ENCODE measurements around the gene USP17L10. TPM values are rescaled to one million over a fixed set of nuclear protein-coding genes. Genes with fewer than 3 reads are reported as not detected.
"Not testable (repeated sequence)": the region's sequence is repeated elsewhere in the genome, so short reads cannot be mapped to it uniquely, and the experiment has no call there.

USP17L10 gene
- total and polyA plus RNA-seq, 2 donors (not counting 1 experiment from before 2014, with no cell fraction given) = not detected

GRCh38 chr4:9234085-9234484 lies 23.6 kb downstream of the USP17L10 start, which contains the start of gene USP17L15:
Gene USP17L15, plus strand, starts transcription at chr4:9234385. Its CDS starts 0 bp downstream, at chr4:9234385.
- H3K9me3 ChIP-seq (ENCODE audit: control extremely low read depth in 1 of 3, control insufficient read depth in 2 of 3, insufficient read depth in 1 of 3, low read length in 2 of 3); H3K27me3 Mint-ChIP-seq; H3K4me2 ChIP-seq (replicated peaks; ENCODE audit: low read depth, low read length, poor library complexity, severe bottlenecking); DNase-seq; H3K36me3 ChIP-seq (replicated peaks in 1 of 2; ENCODE audit: control extremely low read depth in 1 of 2, control insufficient read depth in 1 of 2, extremely low read depth in 1 of 2, insufficient read depth in 2 of 2, low read length in 1 of 2); H3K4me3 Mint-ChIP-seq; intact Hi-C loops (cut with micrococcal nuclease); H3K27me3 ChIP-seq (replicated peaks in 1 of 4; ENCODE audit: control extremely low read depth in 1 of 4, control insufficient read depth in 3 of 4, insufficient read depth in 4 of 4, low read length in 3 of 4); H3K27ac ChIP-seq (ENCODE audit: low read length in 2 of 2); H3K27ac Mint-ChIP-seq; H3K4me1 Mint-ChIP-seq; H3K9ac ChIP-seq (ENCODE audit: low read length); H3K79me2 ChIP-seq (ENCODE audit: control insufficient read depth, insufficient read depth, low read length); H4K20me1 ChIP-seq (ENCODE audit: control insufficient read depth, insufficient read depth, low read length, poor library complexity, severe bottlenecking); H3K4me3 ChIP-seq (ENCODE audit: control extremely low read depth in 1 of 5, extremely low read depth in 1 of 5, insufficient read depth in 1 of 5, low read depth in 2 of 5, low read length in 4 of 5); ATAC-seq (ENCODE audit: low read depth); H3K9me3 Mint-ChIP-seq (ENCODE audit: insufficient read depth); CTCF ChIA-PET; H2AFZ ChIP-seq (ENCODE audit: insufficient read depth, low read depth, low read length, poor library complexity, severe bottlenecking); POLR2A ChIA-PET; H3K4me1 ChIP-seq (ENCODE audit: control insufficient read depth in 2 of 2, insufficient read depth in 2 of 2, low read length in 2 of 2): not testable (repeated sequence)
- no CpG with 5 or more reads among the region's 15 CpGs for WGBS (ENCODE audit: insufficient coverage)

- H3K4me3 ChIP-seq (ENCODE audit: control extremely low read depth in 1 of 5, extremely low read depth in 1 of 5, insufficient read depth in 1 of 5, low read depth in 2 of 5, low read length in 4 of 5); H3K4me2 ChIP-seq (replicated peaks; ENCODE audit: low read depth, low read length, poor library complexity, severe bottlenecking); H3K9me3 Mint-ChIP-seq (ENCODE audit: insufficient read depth); POLR2A ChIA-PET; H3K9ac ChIP-seq (ENCODE audit: low read length); intact Hi-C loops (cut with micrococcal nuclease); H3K79me2 ChIP-seq (ENCODE audit: control insufficient read depth, insufficient read depth, low read length); H3K36me3 ChIP-seq (replicated peaks in 1 of 2; ENCODE audit: control extremely low read depth in 1 of 2, control insufficient read depth in 1 of 2, extremely low read depth in 1 of 2, insufficient read depth in 2 of 2, low read length in 1 of 2); H2AFZ ChIP-seq (ENCODE audit: insufficient read depth, low read depth, low read length, poor library complexity, severe bottlenecking); H3K27ac Mint-ChIP-seq; H3K27me3 ChIP-seq (replicated peaks in 1 of 4; ENCODE audit: control extremely low read depth in 1 of 4, control insufficient read depth in 3 of 4, insufficient read depth in 4 of 4, low read length in 3 of 4); H3K9me3 ChIP-seq (ENCODE audit: control extremely low read depth in 1 of 3, control insufficient read depth in 2 of 3, insufficient read depth in 1 of 3, low read length in 2 of 3); H3K27ac ChIP-seq (ENCODE audit: low read length in 2 of 2); H3K4me3 Mint-ChIP-seq; H3K4me1 Mint-ChIP-seq; CTCF ChIA-PET; ATAC-seq (ENCODE audit: low read depth); H4K20me1 ChIP-seq (ENCODE audit: control insufficient read depth, insufficient read depth, low read length, poor library complexity, severe bottlenecking); H3K27me3 Mint-ChIP-seq; H3K4me1 ChIP-seq (ENCODE audit: control insufficient read depth in 2 of 2, insufficient read depth in 2 of 2, low read length in 2 of 2): not testable (repeated sequence)
- DNase-seq = peak; percentile 0
- WGBS (ENCODE audit: insufficient coverage) = no CpG with 5 or more reads among the region's 12 CpGs
These were observed 28.0 kb downstream of the USP17L10 start for GRCh38 chr4:9238461-9238860.

- no CpG with 5 or more reads among the region's 14 CpGs for WGBS (ENCODE audit: insufficient coverage)
These were observed 33.1 kb downstream of the USP17L10 start, which contains the start of gene USP17L17 for GRCh38 chr4:9243579-9243978. Gene USP17L17, plus strand, starts transcription at chr4:9243879. Its CDS starts 0 bp downstream, at chr4:9243879.

GRCh38 chr4:9247953-9248680 lies 37.7 kb downstream of the USP17L10 start, which contains the start of gene USP17L18:
Gene USP17L18, plus strand, starts transcription at chr4:9248630. Its CDS starts 0 bp downstream, at chr4:9248630.
- CTCF ChIA-PET; H3K27ac ChIP-seq (ENCODE audit: low read length in 2 of 2); H3K27me3 Mint-ChIP-seq; H3K4me3 ChIP-seq (ENCODE audit: control extremely low read depth in 1 of 5, extremely low read depth in 1 of 5, insufficient read depth in 1 of 5, low read depth in 2 of 5, low read length in 4 of 5); H3K4me3 Mint-ChIP-seq; H3K9me3 ChIP-seq (ENCODE audit: control extremely low read depth in 1 of 3, control insufficient read depth in 2 of 3, insufficient read depth in 1 of 3, low read length in 2 of 3); H3K79me2 ChIP-seq (ENCODE audit: control insufficient read depth, insufficient read depth, low read length); H3K9me3 Mint-ChIP-seq (ENCODE audit: insufficient read depth); H3K27ac Mint-ChIP-seq; POLR2A ChIA-PET; intact Hi-C loops (cut with micrococcal nuclease); H3K4me1 Mint-ChIP-seq; H3K4me1 ChIP-seq (ENCODE audit: control insufficient read depth in 2 of 2, insufficient read depth in 2 of 2, low read length in 2 of 2); H3K27me3 ChIP-seq (replicated peaks in 1 of 4; ENCODE audit: control extremely low read depth in 1 of 4, control insufficient read depth in 3 of 4, insufficient read depth in 4 of 4, low read length in 3 of 4); H4K20me1 ChIP-seq (ENCODE audit: control insufficient read depth, insufficient read depth, low read length, poor library complexity, severe bottlenecking); H2AFZ ChIP-seq (ENCODE audit: insufficient read depth, low read depth, low read length, poor library complexity, severe bottlenecking); ATAC-seq (ENCODE audit: low read depth); H3K9ac ChIP-seq (ENCODE audit: low read length); H3K4me2 ChIP-seq (replicated peaks; ENCODE audit: low read depth, low read length, poor library complexity, severe bottlenecking); H3K36me3 ChIP-seq (replicated peaks in 1 of 2; ENCODE audit: control extremely low read depth in 1 of 2, control insufficient read depth in 1 of 2, extremely low read depth in 1 of 2, insufficient read depth in 2 of 2, low read length in 1 of 2): not testable (repeated sequence)
- DNase-seq = peak; percentile 4
- WGBS (ENCODE audit: insufficient coverage) = 96% methylated on average over 4 of the region's 26 CpGs

More at GRCh38 chr4:9243579-9243978, 33.1 kb downstream of the USP17L10 start, which contains the start of gene USP17L17:
- H3K4me2 ChIP-seq (replicated peaks; ENCODE audit: low read depth, low read length, poor library complexity, severe bottlenecking); H3K4me1 Mint-ChIP-seq; H3K79me2 ChIP-seq (ENCODE audit: control insufficient read depth, insufficient read depth, low read length); intact Hi-C loops (cut with micrococcal nuclease); H3K27ac ChIP-seq (ENCODE audit: low read length in 2 of 2); H3K9ac ChIP-seq (ENCODE audit: low read length); H3K27me3 Mint-ChIP-seq; H3K27me3 ChIP-seq (replicated peaks in 1 of 4; ENCODE audit: control extremely low read depth in 1 of 4, control insufficient read depth in 3 of 4, insufficient read depth in 4 of 4, low read length in 3 of 4); H3K4me1 ChIP-seq (ENCODE audit: control insufficient read depth in 2 of 2, insufficient read depth in 2 of 2, low read length in 2 of 2); H3K36me3 ChIP-seq (replicated peaks in 1 of 2; ENCODE audit: control extremely low read depth in 1 of 2, control insufficient read depth in 1 of 2, extremely low read depth in 1 of 2, insufficient read depth in 2 of 2, low read length in 1 of 2); H3K4me3 ChIP-seq (ENCODE audit: control extremely low read depth in 1 of 5, extremely low read depth in 1 of 5, insufficient read depth in 1 of 5, low read depth in 2 of 5, low read length in 4 of 5); CTCF ChIA-PET; H3K9me3 Mint-ChIP-seq (ENCODE audit: insufficient read depth); H3K27ac Mint-ChIP-seq; H3K4me3 Mint-ChIP-seq; H4K20me1 ChIP-seq (ENCODE audit: control insufficient read depth, insufficient read depth, low read length, poor library complexity, severe bottlenecking); DNase-seq; H2AFZ ChIP-seq (ENCODE audit: insufficient read depth, low read depth, low read length, poor library complexity, severe bottlenecking); ATAC-seq (ENCODE audit: low read depth); H3K9me3 ChIP-seq (ENCODE audit: control extremely low read depth in 1 of 3, control insufficient read depth in 2 of 3, insufficient read depth in 1 of 3, low read length in 2 of 3); POLR2A ChIA-PET: not testable (repeated sequence)

All from B cell (primary cell).